Gastrocnemius medialis (tissue), 4 donors: Measurements from ENCODE around the gene CAMTA1. TPM values are rescaled to one million over a fixed set of nuclear protein-coding genes. Genes with fewer than 3 reads are reported as not detected.
A peak's percentile ranks its signal among the peaks of the same experiment; 100 is the strongest.

Source experiments
- ATAC-seq, 2 donors: fragments of 150-250 bp; one replicate each; pipeline ENCODE4 v1.9.1; 2016
- DNase-seq, 2 donors: peaks; one replicate each; pipeline ENCODE4 v3.0.0-alpha.2; 2019
- H3K27ac ChIP-seq, 4 donors: fragments of 200-600 bp; sonication (generic); 1 replicate in 1 of 4; 2 replicates in 3 of 4; pipeline ENCODE4 v1.5.1; 2016 to 2018; ENCODE audit warnings: mild to moderate bottlenecking in 2 of 4, moderate library complexity in 1 of 4
- H3K27me3 ChIP-seq, 3 donors: fragments of 200-600 bp; sonication (generic) in 2 of 3; 1 replicate in 1 of 3; 2 replicates in 2 of 3; pipeline versions ENCODE4 v1.5.1 to v1.6.0; 2016 to 2019; ENCODE audit warnings: mild to moderate bottlenecking in 1 of 3, moderate library complexity in 1 of 3
- H3K36me3 ChIP-seq, 2 donors: fragments of 200-600 bp; sonication (generic) in 1 of 2; one replicate each; pipeline ENCODE4 v1.5.1; 2017 to 2018
- H3K4me1 ChIP-seq, 2 donors: fragments of 200-600 bp; sonication (generic) in 1 of 2; one replicate each; pipeline ENCODE4 v1.5.1; 2016 to 2017; ENCODE audit warnings: mild to moderate bottlenecking in 2 of 2
- H3K4me3 ChIP-seq, 4 donors: fragments of 200-600 bp; sonication (generic) in 3 of 4; 1 replicate in 1 of 4; 2 replicates in 3 of 4; pipeline ENCODE4 v1.5.1; 2016 to 2019; ENCODE audit warnings: mild to moderate bottlenecking in 2 of 4
- H3K9me3 ChIP-seq, 3 donors: fragments of 200-600 bp; sonication (generic) in 2 of 3; 1 replicate in 1 of 3; 2 replicates in 2 of 3; pipeline ENCODE4 v1.5.1; 2016 to 2019
- CTCF ChIP-seq, 5 experiments: fragments of 450-650 bp in 3 of 5; fragments of 200-600 bp in 2 of 5; sonication (generic) in 2 of 5; IDR thresholded peaks in 4 of 5; conservative IDR thresholded peaks in 1 of 5; 1 replicate in 4 of 5; 2 replicates in 1 of 5; pipeline ENCODE4 v1.5.1; 2016 to 2019; ENCODE audit warnings: antibody characterized with exemption in 5 of 5, mild to moderate bottlenecking in 3 of 5, moderate library complexity in 3 of 5
- POLR2A ChIP-seq, 2 donors: fragments of 450-650 bp; IDR thresholded peaks; one replicate each; pipeline ENCODE4 v1.6.1; 2017; ENCODE audit warnings: antibody characterized with exemption in 2 of 2, mild to moderate bottlenecking in 2 of 2, moderate library complexity in 2 of 2
- in situ Hi-C, 4 donors: fragments of 200-750 bp; cut with MboI; loops; one replicate each; pipeline versions ENCODE4 v1.15.0 to v1.8.0; 2017; ENCODE audit warnings: low sequenced_read_pairs in 4 of 4
- intact Hi-C: fragments of 100-400 bp; cut with DNase I; formaldehyde crosslinking; loops from one replicate; pipeline ENCODE4 v1.15.1; 2023; ENCODE audit warnings: low total_unique reads
- total RNA-seq, 4 donors: library from RNA; depleted of rRNA; stranded (reverse); fragments of >200 nt; gene quantifications; one replicate each; pipeline versions ENCODE4 v1.1.0 to v1.2.3, GENCODE V29; 2016

The CAMTA1 gene
- total RNA-seq, 4 donors from 2014 or later: 60.5 to 113 (median 70.4) TPM

DNA sequence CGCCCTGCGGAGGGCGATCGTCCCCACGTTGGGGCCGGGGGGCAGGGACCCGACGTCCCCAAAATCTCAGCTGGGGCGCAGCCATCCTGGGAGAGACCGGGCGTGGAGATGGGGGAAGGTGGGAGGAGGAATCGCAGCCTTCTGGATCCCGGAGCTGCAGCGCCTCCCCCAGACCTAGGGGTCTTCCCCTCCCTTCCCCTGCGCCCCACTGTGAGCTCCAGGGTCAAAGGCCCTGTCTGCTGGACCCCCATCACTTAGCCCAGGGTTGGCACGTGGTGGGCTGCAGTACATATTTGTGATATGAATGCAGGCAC lies 895.7 kb downstream of the CAMTA1 start:
- DNase-seq (no peak), ATAC-seq (no peak)
- intact Hi-C loops: no loop called here
- Histone ChIP-seq H3K27me3 (no peaks in the 10 kb centered on the region), H3K36me3 (no peaks in the 10 kb centered on the region), H3K27ac (no peak overlapping the region), H3K9me3 (no peaks in the 10 kb centered on the region), H3K4me1 (peaks cover 3 to 4% of the 10 kb centered on the region in 2 donors), H3K4me3 (peak overlapping the region; percentile 66 to 79 (median 71))
- in situ Hi-C loops: no loop called here
- TF ChIP-seq POLR2A (IDR thresholded peaks at IDR 0.05): no peak
- no peak for TF ChIP-seq CTCF (IDR thresholded peaks at IDR 0.05 in 4 of 5, conservative IDR thresholded peaks at IDR 0.05 in 1 of 5)

DNA sequence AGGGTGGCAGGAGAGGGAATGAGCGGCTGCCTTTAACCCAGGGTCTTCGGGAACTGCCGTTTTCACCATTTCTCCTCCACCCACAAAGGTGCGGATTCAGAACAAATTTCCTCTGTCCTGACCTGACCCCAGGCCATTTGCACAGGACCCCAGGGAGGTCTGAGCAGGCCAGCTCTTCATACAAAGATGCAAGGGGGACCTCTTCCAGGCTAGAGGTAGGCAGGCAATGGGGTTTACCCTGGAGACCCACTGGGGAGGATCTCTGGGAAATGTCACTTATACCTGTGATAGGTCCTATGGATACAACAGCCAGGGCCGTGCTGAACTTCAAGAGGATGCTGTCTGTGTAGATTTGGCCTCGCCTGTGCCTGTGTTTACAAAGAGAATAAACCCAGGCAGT lies 896.1 kb downstream of the CAMTA1 start:
- H3K36me3 ChIP-seq: no peaks in the 10 kb centered on the region
- no peaks in the 10 kb centered on the region for H3K27me3 ChIP-seq
- H3K4me1 ChIP-seq: peaks cover 3 to 4% of the 10 kb centered on the region in 2 donors
- TF ChIP-seq CTCF (IDR thresholded peaks at IDR 0.05 in 4 of 5, conservative IDR thresholded peaks at IDR 0.05 in 1 of 5) (no peak), POLR2A (IDR thresholded peaks at IDR 0.05) (no peak)
- no peaks in the 10 kb centered on the region for H3K9me3 ChIP-seq
- ATAC-seq (no peak), DNase-seq (no peak)
- no peak overlapping the region for H3K27ac ChIP-seq
- no peak overlapping the region for H3K4me3 ChIP-seq
- intact Hi-C loops: no loop called here
- in situ Hi-C loops: no loop called here

- DNase-seq: no peak
These were observed 898.3 kb downstream of the CAMTA1 start for GRCh38 chr1:7683521-7683920.

GRCh38 chr1:7684132-7684531 lies 898.9 kb downstream of the CAMTA1 start:
- no peaks in the 10 kb centered on the region for H3K36me3 ChIP-seq
- no peaks in the 10 kb centered on the region for H3K9me3 ChIP-seq
- peaks cover 3 to 4% of the 10 kb centered on the region in 2 donors for H3K4me1 ChIP-seq
- DNase-seq (no peak), ATAC-seq (no peak)
- no peak overlapping the region for H3K4me3 ChIP-seq
- TF ChIP-seq CTCF (IDR thresholded peaks at IDR 0.05 in 4 of 5, conservative IDR thresholded peaks at IDR 0.05 in 1 of 5) (no peak), POLR2A (IDR thresholded peaks at IDR 0.05) (no peak)
- no peaks in the 10 kb centered on the region for H3K27me3 ChIP-seq
- no peak overlapping the region for H3K27ac ChIP-seq
- in situ Hi-C loops: no loop called here
- intact Hi-C loops: no loop called here

More at GRCh38 chr1:7683521-7683920, 898.3 kb downstream of the CAMTA1 start:
- Histone ChIP-seq H3K9me3 (no peaks in the 10 kb centered on the region), H3K4me3 (no peak overlapping the region), H3K27ac (no peak overlapping the region), H3K27me3 (no peaks in the 10 kb centered on the region), H3K4me1 (peaks cover 3 to 4% of the 10 kb centered on the region in 2 donors), H3K36me3 (no peaks in the 10 kb centered on the region)
- TF ChIP-seq CTCF (IDR thresholded peaks at IDR 0.05 in 4 of 5, conservative IDR thresholded peaks at IDR 0.05 in 1 of 5): no peak
- no peak for TF ChIP-seq POLR2A (IDR thresholded peaks at IDR 0.05)
- intact Hi-C loops: no loop called here
- no peak for ATAC-seq
- in situ Hi-C loops: no loop called here

DNA sequence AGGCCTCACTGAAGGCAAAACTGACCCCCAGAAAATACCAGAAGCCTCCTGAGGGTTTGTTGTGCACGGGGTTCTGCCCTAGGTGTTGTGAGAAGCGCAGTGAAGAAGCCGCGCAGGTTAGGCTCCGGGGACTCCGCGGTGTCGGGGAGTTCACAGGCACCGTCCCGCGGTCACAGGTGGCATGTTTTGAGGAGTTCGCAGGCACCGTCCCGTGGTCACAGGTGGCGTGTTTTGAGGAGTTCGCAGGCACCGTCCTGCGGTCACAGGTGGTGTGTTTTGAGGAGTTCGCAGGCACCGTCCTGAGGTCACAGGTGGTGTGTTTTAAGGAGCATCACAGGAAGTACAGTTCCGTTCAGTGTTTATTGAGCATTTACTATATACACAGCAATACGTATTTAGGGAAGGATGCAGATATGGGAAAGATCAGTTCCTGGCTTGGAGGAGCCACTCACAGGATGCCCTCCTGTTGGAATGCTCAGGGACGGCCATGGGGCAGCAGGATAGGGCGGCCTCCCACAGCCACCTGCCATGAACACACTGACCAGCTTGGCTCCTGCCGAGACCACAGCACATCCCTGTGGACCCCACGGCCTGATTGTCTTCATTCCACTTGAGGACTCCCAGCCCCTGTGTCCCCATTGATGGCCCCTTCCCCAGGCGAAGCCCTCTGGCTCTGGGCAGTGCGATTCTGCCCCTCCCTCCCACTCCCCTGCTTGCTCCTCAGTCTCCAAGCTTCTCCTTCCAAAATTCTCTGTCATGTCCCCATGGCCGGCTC lies 899.8 kb downstream of the CAMTA1 start:
- no peak for TF ChIP-seq CTCF (IDR thresholded peaks at IDR 0.05 in 4 of 5, conservative IDR thresholded peaks at IDR 0.05 in 1 of 5)
- TF ChIP-seq POLR2A (IDR thresholded peaks at IDR 0.05): no peak
- in situ Hi-C loops (no loop called here), intact Hi-C loops (no loop called here)
- Histone ChIP-seq H3K27me3 (no peaks in the 10 kb centered on the region), H3K4me1 (no peaks in the 10 kb centered on the region), H3K4me3 (no peak overlapping the region), H3K9me3 (no peaks in the 10 kb centered on the region), H3K27ac (no peak overlapping the region), H3K36me3 (no peaks in the 10 kb centered on the region)
- no peak for ATAC-seq
- no peak for DNase-seq
